NCI-H187 (cell line): Measurements from ENCODE around the gene CCL23.
"Not testable (repeated sequence)": the region's sequence is repeated elsewhere in the genome, so short reads cannot be mapped to it uniquely, and the experiment has no call there.

Experiments
- DNase-seq, 2 experiments: peaks; one replicate each; lab custom pipeline; 2025; lab: John Stamatoyannopoulos, UW

Gene CCL23

DNA sequence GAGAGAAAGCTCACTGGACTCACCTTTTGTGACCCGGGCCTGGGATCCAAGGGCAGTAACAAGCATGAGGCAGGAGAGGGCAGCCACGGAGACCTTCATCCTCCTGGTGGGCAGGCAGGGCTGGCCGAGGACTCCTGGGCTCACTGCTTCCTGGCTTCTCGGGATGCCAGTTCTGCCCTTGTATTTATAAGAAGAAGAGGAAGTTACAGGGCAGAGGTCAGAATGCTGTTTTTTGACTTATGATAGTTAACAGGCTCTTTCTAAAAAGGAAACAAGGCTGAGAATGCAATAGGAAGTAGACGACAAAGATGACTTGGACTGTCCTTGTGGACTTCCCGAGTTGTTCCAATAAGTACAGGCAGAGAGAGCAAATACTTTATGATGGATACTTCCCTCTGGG lies at the start of gene CCL23:
Gene CCL23, minus strand, starts transcription at position 174 of the 400 bp plus-strand sequence. Its CDS starts 75 bp downstream, at position 99.
- DNase-seq = no peak

DNA sequence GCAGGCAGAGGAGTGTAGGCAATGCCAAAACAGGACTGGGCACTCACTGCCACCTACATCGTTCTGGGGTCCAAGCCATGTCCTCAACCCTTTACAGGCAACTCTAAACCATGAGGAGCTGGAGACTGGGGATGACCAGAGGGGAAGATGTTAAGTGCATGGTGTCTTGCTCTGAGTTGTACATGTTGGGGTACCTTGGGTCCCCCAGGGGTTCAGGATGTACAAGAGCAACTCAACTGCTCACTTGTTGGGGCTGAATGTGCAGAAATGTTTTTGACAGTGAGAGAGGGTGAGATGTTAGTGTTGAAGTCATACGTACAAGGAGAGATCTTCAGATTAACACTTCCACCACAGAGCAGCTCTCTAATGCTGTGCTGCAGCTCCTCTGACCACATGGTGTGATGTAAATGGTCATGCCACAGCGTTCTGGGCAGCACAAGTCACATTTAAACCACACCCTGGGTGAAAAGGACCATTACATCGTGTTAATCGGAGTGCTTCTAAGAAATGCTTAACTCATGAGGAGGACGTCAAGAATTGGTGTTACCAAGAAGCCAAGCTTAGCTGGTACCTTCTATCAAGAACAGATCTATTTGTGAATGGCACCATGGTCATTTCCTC lies 48.7 kb upstream of the CCL23 start:
- DNase-seq = no peak

DNA sequence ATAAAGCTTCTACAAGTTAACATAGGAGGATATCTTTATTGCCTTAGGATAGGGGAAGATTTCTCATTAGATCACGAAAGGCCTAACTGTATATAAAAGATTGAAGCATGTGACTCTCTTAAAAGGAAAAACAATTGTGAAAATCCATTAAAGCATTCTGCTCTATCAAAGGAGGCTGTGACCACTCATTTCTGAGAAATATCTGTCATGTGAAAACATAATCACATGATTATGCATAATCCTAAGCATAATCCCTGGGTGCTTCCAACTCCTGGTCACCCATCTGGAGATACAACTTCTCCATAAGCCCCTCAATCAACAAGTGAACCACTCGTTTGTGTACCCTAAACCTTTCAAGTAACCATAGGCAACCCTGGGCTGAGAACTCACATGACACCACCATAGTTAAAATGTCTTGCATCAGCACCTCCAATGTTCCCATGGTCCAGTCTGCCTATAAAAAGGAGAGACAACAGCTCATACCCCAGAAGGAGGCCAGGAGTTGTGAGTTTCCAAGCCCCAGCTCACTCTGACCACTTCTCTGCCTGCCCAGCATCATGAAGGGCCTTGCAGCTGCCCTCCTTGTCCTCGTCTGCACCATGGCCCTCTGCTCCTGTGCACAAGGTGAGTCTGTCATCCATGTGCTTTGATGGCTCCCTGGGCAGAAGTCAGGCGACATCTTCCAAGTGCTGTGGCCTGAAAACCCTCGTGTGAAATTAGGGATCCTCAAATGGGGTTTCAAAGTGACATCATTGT lies 46.2 kb upstream of the CCL23 start, which contains the start of gene CCL18:
Gene CCL18, plus strand, starts transcription at position 487 of the 756 bp plus-strand sequence. Its CDS starts 71 bp downstream, at position 558.
- DNase-seq = no peak

- no peak for DNase-seq
Measured at GRCh38 chr17:36060816-36061215, 43.0 kb upstream of the CCL23 start.

DNA sequence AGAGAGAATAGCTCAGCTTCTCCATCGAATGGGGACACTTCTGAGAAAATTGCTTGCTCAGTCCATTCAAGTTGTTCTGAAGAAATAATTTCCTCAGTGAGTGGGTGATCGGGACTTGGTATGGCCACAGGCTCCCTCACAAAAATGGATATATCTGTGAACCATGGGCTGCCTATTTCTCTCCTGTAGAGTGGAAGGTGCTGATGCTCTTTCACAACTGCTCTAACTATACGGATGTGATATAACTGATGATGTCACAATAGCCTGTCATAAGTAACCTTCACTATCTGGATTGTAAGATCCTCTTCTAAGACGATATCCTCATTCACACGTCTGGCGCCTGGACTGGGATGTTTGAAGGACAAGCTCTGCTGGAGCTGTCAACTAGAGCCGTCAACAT lies 41.6 kb upstream of the CCL23 start:
- DNase-seq = no peak

DNA sequence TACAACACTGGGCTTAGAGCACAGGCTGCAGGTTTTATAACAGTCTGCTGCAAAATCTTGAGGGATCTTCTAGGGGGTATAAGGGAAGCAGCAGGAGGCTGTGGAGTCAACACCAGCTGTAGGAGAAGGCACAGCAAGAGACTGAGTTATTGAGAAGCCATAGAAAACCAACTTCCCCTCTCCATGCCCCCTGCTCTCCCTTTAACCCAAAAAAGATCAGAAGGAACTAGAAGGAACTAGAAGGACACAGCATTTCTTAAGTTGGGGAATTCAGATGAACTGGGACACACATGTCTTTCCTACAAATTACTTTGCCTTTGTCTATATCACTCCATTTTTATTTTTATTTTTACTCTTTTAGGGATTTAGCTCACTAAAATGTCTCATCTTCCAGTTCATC lies 40.1 kb upstream of the CCL23 start:
- no peak for DNase-seq

- no peak for DNase-seq
Measured at GRCh38 chr17:36055921-36056520, 38.2 kb upstream of the CCL23 start.

DNA sequence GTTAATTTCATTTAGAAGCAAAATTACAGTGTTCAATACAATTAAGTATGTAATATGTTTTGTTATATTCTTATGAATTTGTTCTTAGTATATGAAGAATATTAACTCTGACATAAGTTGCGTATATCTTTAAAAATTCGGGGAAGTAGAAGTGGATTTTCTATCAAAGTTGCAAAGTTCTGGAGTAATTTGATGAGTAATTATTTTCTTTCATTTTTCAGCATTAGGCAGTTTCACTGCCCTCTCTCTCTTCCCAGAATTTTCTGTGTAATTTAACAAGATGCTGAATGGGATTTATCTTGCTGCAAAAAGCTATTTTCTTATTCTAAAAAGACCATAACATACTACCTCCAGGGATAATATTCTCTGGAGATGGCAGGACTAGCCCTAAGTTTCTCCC lies 37.4 kb upstream of the CCL23 start:
- DNase-seq = no peak

DNA sequence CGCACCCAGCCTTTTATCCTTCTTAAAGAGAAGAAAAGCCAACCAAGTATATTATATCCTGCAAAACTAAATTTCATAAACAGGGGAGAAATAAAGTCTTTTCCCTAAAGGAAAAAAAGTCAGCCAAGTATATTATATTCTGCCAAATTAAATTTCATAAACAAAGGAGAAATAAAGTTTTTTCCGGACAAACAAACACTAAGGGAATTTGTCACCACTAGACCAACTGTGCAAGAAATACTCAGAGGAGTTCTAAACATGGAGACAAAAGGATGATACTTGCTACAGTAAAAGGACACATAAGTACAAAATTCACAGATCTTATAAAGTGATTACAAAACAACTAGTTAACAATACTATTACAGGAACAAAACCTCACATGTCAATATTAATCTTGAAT lies 31.9 kb upstream of the CCL23 start:
- no peak for DNase-seq

GRCh38 chr17:36048066-36048465 lies 30.3 kb upstream of the CCL23 start:
- no peak for DNase-seq

DNA sequence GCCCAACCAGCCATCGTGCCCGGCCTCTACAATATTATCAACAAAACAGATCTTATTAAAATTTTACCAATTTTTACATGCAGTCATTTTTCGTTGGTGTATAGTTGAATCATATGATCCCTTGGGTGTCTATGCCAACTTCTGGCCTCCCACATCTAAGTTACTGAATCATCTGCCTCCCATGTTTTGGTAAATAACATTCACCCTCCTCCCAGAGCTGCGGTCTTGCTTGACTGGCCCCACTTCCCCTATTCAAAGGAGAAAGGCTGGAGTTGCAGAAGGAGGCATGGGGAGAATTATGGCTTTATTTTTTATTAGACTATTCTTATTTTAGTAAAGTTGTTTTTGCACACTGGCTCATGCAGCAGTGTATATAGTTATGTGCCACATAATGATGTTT lies 18.5 kb upstream of the CCL23 start:
- DNase-seq = no peak

GRCh38 chr17:36034127-36034526 lies 16.4 kb upstream of the CCL23 start:
- no peak for DNase-seq

DNA sequence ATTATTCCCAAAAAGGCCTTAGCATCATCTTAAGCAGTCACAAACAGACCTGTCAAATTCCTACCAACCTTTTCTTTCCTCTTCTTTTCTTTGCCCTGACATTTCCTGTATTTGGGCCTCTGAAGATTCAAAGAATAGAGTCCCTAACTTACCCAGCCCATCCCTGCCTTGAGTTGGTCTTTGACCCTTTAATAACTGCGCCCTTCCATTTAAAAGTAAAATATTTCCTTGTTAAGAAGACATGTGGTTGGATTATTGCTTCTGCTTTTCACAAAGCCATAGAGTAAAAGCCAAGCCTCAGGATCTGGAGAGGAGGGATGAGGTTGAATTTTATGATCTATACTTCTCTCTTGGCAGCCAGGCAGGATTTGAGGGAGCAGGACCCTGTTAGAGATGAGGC lies 13.2 kb upstream of the CCL23 start:
- no peak for DNase-seq

DNA sequence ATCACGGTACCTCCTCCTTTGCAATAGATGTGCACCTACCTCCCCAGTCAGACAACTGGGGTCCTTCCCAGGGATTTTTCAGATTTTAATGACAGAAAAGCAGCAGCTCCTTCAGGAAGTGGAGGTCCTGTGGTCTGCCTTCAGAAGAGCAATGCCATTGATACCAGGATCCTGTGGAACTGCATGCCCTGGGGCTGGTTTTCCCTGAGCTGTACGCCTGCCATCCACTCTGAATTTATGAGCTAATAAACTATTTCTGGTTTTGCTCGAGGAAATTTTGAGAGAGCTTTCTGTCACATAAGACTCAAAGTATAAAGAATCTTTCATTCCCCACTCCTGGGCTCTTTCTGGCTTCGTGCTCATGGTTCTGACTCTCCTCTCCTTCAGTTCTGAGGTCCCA lies 10.0 kb upstream of the CCL23 start:
- DNase-seq = no peak

GRCh38 chr17:36024106-36024869 lies 6.5 kb upstream of the CCL23 start:
- DNase-seq = no peak

GRCh38 chr17:36019423-36019822 lies 1.7 kb upstream of the CCL23 start:
- no peak for DNase-seq

DNA sequence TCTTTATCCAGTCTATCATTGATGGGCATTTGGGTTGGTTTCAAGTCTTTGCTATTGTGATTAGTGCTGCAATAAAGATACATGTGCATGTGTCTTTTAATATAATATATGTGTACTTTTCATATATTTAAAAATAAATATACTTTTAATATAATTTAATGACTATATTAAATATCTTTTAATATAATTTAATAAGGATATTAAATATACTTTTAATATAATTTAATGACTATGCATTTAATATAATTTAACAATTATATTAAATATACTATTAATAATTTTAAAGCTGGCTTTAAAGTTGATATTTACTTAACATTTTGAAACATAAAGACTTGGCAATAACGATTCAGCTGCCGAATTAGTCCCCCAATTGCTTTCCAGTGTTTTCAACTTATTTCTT lies 1.2 kb downstream of the CCL23 start:
- DNase-seq = no peak

DNA sequence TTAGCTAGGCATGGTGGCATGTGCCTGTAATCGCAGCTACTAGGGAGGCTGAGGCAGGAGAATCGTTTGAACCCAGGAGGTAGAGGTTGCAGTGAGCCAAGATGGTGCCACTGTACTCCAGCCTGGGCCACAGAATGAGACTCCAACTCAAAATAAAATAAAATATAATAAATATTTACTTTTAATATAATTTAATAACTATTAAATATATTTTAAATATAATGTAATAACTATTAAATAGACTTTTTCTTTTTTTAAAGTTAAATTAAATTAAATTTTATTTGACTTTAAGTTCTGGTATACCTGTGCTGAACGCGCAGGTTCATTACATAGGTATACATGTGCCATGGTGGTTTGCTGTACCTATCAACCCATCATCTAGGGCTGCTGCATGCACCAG lies 1.9 kb downstream of the CCL23 start:
- not testable (repeated sequence) for DNase-seq

GRCh38 chr17:36014946-36015345 lies 2.8 kb downstream of the CCL23 start:
- DNase-seq = no peak

DNA sequence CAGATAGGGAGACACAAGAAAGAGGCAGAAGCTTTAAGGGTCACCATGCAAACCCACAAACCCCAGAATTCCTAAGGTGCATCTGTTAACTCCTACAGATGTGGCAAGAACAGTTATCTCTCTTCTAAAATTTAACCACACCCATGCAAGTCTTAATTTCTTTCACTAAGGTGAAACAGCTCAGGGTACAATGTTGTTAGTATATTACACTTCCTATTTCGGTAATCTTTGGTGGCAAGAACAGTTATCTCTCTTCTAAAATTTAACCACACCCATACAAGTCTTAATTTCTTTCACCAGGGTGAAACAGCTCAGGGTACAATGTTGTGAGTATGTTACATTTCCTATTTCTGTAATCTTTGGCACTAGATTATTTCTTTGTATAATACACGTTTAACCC lies 6.6 kb downstream of the CCL23 start:
- DNase-seq = no peak

GRCh38 chr17:36008998-36009665 lies 8.6 kb downstream of the CCL23 start:
- no peak for DNase-seq

DNA sequence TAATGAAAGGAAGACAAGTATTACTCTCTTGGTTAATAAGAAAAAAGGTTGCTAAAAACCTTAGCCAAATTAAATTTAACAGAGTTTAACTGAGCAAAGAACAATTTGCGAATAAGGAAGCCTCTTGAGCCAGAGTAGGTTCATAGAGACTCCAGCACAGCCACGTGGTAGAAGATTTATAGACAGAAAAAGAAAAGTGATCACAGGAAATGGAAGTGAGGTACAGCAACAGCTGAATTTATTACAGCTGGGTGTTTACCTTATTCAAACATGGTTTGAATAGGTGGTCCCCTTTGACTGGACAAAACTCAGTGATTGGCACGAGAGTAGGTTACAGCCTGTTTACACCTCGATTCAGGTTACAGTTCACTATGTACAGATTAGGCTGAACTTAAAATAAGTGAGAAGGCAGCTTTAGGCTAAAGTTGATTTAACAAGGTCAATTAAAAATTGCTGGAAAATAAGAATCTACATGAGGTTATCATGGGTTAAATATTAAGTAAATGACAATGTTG lies 13.1 kb downstream of the CCL23 start:
- DNase-seq = no peak
